ENCODE data around the gene MYOM1. TPM values are rescaled to one million over a fixed set of nuclear protein-coding genes. Genes with fewer than 3 reads are reported as not detected.

MYOM1 gene
- total and polyA plus RNA-seq, 12 donors = 94.4 to 1,558 (median 870) TPM

DNA sequence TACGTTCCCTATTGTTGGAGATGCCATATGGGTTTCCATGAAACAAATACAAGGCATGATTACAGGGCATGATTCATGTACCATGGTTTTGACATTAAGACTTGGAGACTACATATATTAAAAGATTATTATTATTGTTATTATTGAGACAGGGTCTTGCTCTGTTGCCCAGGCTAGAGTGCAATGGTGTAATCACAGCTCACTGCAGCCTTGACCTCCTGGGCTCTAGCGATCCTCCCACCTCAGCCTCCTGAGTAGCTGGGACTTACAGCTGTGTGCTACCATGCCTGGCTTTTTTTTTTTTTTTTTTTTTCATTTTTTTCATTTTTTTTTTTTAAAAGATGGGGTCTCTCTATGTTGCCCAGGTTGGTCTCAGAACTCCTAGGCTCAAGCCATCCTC lies 69.1 kb downstream of the MYOM1 start:
- H3K4me1 ChIP-seq = peaks cover 0 to 44% (median 20%) of the 10 kb centered on the region in 9 donors
- WGBS, 2 donors = 96 to 98% methylated on average over 2 of the region's 2 CpGs
- peaks cover 0 to 77% (median 0%) of the 10 kb centered on the region in 9 donors for H3K36me3 ChIP-seq
- DNase-seq = no peak
- no peaks in the 10 kb centered on the region for H3K9me3 ChIP-seq
- H3K4me3 ChIP-seq = no peak overlapping the region
- ATAC-seq = peak in 1 of 8 donors; percentile 6
- TF ChIP-seq, protein P1, sequence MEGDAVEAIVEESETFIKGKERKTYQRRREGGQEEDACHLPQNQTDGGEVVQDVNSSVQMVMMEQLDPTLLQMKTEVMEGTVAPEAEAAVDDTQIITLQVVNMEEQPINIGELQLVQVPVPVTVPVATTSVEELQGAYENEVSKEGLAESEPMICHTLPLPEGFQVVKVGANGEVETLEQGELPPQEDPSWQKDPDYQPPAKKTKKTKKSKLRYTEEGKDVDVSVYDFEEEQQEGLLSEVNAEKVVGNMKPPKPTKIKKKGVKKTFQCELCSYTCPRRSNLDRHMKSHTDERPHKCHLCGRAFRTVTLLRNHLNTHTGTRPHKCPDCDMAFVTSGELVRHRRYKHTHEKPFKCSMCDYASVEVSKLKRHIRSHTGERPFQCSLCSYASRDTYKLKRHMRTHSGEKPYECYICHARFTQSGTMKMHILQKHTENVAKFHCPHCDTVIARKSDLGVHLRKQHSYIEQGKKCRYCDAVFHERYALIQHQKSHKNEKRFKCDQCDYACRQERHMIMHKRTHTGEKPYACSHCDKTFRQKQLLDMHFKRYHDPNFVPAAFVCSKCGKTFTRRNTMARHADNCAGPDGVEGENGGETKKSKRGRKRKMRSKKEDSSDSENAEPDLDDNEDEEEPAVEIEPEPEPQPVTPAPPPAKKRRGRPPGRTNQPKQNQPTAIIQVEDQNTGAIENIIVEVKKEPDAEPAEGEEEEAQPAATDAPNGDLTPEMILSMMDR (IDR thresholded peaks at IDR 0.05) = no peak
- intact Hi-C loops (cut with DNase I) = loop anchor here in 6 of 10 donors (5.0 to 10.0 kb wide), 2 partner anchors 94 to 97 kb away; partner anchors contain the start of gene MYL12A (in 6 of the 6)
- no peak overlapping the region for H3K27ac ChIP-seq
- no peaks in the 10 kb centered on the region for H3K27me3 ChIP-seq

DNA sequence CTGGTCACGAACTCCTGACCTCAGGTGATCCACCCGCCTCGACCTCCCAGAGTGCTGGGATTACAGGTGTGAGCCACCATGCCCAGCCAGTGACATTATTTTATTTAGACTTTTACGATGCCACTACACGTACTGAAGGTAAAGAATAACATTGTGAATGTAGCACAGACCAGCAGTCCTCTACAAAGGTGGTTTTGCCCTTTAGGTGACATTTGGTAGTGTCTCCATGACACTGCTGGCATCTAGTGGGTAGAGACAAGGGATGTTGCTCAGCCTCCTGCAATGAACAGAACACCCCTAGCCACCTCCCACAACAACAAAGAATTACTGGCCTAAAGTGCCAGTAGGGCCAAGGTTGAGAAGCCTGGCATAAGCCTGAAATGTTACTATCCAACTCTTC lies 69.5 kb downstream of the MYOM1 start:
- intact Hi-C loops (cut with DNase I) = loop anchor here in 6 of 10 donors (5.0 to 10.0 kb wide), 2 partner anchors 95 to 97 kb away; partner anchors contain the start of gene MYL12A (in 6 of the 6)
- Histone ChIP-seq H3K4me1 (peaks cover 0 to 40% (median 16%) of the 10 kb centered on the region in 9 donors), H3K36me3 (peaks cover 0 to 74% (median 0%) of the 10 kb centered on the region in 9 donors), H3K27ac (no peak overlapping the region), H3K27me3 (no peaks in the 10 kb centered on the region), H3K4me3 (no peak overlapping the region), H3K9me3 (no peaks in the 10 kb centered on the region)
- WGBS, 2 donors = 96% methylated on average over 5 of the region's 5 CpGs
- TF ChIP-seq, protein P1 (IDR thresholded peaks at IDR 0.05) = no peak
- no peak for DNase-seq
- ATAC-seq = peak in 4 of 8 donors; percentile 11 to 59 (median 32)

DNA sequence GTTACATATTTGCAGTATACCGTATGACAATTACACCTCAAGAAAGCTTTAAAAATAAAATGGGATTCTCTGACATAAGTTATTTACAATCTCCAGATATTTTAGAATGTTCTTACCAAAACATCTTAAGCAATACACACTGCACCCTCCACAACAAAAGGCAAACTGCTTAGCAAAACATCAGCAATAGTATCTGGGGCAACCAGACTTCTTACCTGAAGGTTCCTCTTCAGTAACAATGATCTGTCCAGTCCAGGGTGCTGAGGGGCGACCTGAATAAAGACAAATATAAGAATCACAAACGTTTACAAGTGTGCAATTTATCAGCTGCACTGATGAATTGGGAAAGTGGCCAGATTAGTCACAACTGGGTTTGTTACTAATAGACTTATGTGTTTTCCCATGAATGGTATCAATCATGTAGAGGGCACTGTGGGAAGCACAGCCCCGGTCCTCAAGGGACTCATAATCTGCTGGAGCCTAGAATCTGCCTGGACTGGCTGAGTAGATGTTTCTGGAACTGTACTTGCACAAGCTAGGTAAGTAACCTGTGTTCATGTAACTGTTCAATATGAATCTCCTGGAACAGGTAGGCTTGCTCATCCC lies 70.7 kb downstream of the MYOM1 start:
- Histone ChIP-seq H3K4me1 (peaks cover 0 to 31% (median 9%) of the 10 kb centered on the region in 9 donors), H3K27ac (no peak overlapping the region), H3K9me3 (no peaks in the 10 kb centered on the region), H3K36me3 (peaks cover 0 to 64% (median 0%) of the 10 kb centered on the region in 9 donors), H3K4me3 (no peak overlapping the region), H3K27me3 (no peaks in the 10 kb centered on the region)
- TF ChIP-seq, protein P1 (IDR thresholded peaks at IDR 0.05) = no peak
- ATAC-seq (peak in 1 of 8 donors; percentile 36), DNase-seq (no peak)
- WGBS, 2 donors = 62 to 64% methylated on average over 4 of the region's 4 CpGs
- intact Hi-C loops (cut with DNase I) = no loop called here

DNA sequence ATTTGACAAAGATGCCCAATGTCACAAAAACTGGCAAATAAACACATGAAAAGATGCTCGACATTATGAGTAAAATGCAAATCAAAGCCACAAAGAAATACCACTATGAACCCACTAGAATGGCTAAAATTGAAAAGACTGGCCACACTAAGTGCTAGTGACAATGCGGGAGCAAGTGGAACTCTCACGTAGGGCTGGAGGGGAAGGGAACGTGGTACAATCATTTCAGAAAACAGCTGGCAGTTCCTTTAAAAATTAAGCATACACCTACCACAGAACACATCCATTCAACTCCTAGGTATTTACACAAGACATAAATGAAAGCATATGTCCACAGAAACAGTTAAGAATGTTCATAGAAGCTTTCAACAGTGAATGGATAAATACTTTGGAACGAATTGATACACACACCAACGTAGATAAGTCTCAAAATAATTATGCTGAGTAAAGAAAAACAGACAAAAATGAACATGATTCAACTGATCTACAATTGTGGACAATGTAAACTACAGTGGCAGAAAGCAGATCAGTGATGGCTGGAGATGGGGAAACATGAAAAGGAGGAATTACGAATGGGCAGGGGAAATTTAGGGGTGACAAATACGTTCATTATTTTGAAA lies 71.7 kb downstream of the MYOM1 start:
- DNase-seq = no peak
- intact Hi-C loops (cut with DNase I) = no loop called here
- Histone ChIP-seq H3K36me3 (peaks cover 0 to 55% (median 0%) of the 10 kb centered on the region in 9 donors), H3K9me3 (peaks cover 0 to 5% (median 0%) of the 10 kb centered on the region in 11 donors), H3K27me3 (no peaks in the 10 kb centered on the region), H3K4me3 (no peak overlapping the region), H3K27ac (no peak overlapping the region), H3K4me1 (peaks cover 0 to 21% (median 2%) of the 10 kb centered on the region in 9 donors)
- TF ChIP-seq, protein P1 (IDR thresholded peaks at IDR 0.05) = no peak
- no peak for ATAC-seq
- WGBS, 2 donors = 79% methylated on average over 8 of the region's 8 CpGs
